HCT116 (cell line): ENCODE results near the gene MAPRE2. TPM values are rescaled to one million over a fixed set of nuclear protein-coding genes. Genes with fewer than 3 reads are reported as not detected.

Experiments used
- ATAC-seq: fragments of 200-7000 bp; cut with Tn5 transposase; 2 replicates; pipeline ENCODE4 v1.9.1; 2020; ENCODE audit warnings: mild to moderate bottlenecking, moderate library complexity
- BruUV-seq: library from RNA; stranded (reverse); fragments of 400-500 nt; replicated peaks from 2 replicates; lab custom pipeline; 2021; lab: Mats Ljungman, UMichigan
- CTCF ChIA-PET: fragments of 300-600 bp; sonication (Branson Sonifier 250); formaldehyde crosslinking; loops from one replicate; lab custom pipeline; 2021; ENCODE audit warnings: antibody characterized with exemption; lab: Charles Lee
- POLR2A ChIA-PET: fragments of 300-600, 350-600 bp; sonication (Branson Sonifier 250); formaldehyde crosslinking; loops from one replicate; lab custom pipeline; 2021; ENCODE audit warnings: antibody characterized with exemption; lab: Charles Lee
- RAD21 ChIA-PET, 2 experiments: fragments of 300-600 bp; sonication (Branson Sonifier 250); formaldehyde crosslinking; loops; one replicate each; lab custom pipeline; 2023; ENCODE audit warnings: low total read pairs in 2 of 2; ENCODE audit not compliant: uncharacterized antibody in 2 of 2, unreplicated experiment in 2 of 2, low non-redundant PET in 1 of 2; lab: Charles Lee
- DNase-seq: peaks from one replicate; pipeline ENCODE4 v3.0.0-alpha.2; 2010; ENCODE audit warnings: low read depth, low spot score
- H2AFZ ChIP-seq: fragments of 200-600 bp; shearing (Covaris generic), sonication (generic); 2 replicates; pipeline ENCODE4 v1.6.1; 2017; ENCODE audit warnings: low read depth, mixed run types, mixed read lengths, antibody characterized with exemption, low read length; ENCODE audit not compliant: poor library complexity, severe bottlenecking
- H3K27ac ChIP-seq: 2 replicates; pipeline ENCODE4 v1.5.1; 2012; ENCODE audit warnings: low read depth, low read length
- H3K27me3 ChIP-seq: fragments of 200-600 bp; sonication (generic); 2 replicates; pipeline ENCODE4 v1.6.1; 2016; ENCODE audit warnings: mixed run types, low read length, mixed read lengths; ENCODE audit not compliant: insufficient read depth
- H3K36me3 ChIP-seq, 2 experiments: fragments of 200-500 bp in 1 of 2; fragments of 200-600 bp in 1 of 2; sonication (Bioruptor generic) in 1 of 2; sonication (generic) in 1 of 2; 2 replicates each; pipeline versions ENCODE4 v1.5.1 to v1.6.1; 2014 to 2016; ENCODE audit warnings: low read length in 2 of 2, inconsistent platforms in 1 of 2, mixed read lengths in 1 of 2, mixed run types in 1 of 2; ENCODE audit not compliant: insufficient read depth in 2 of 2, control insufficient read depth in 1 of 2
- H3K4me1 ChIP-seq, 2 experiments: fragments of 200-600 bp in 1 of 2; sonication (generic) in 1 of 2; 2 replicates each; pipeline versions ENCODE4 v1.5.1 to v1.6.1; 2012 to 2017; ENCODE audit warnings: low read length in 2 of 2, inconsistent platforms in 1 of 2, mild to moderate bottlenecking in 1 of 2, mixed read lengths in 1 of 2, mixed run types in 1 of 2, moderate library complexity in 1 of 2; ENCODE audit not compliant: insufficient read depth in 2 of 2, control insufficient read depth in 1 of 2
- H3K4me2 ChIP-seq: fragments of 200-600 bp; sonication (generic); 2 replicates; pipeline ENCODE4 v1.6.1; 2017; ENCODE audit warnings: mixed run types, low read length, mixed read lengths
- H3K4me3 ChIP-seq, 2 experiments: fragments of 200-600 bp in 1 of 2; sonication (generic) in 1 of 2; replicated peaks in 1 of 2; 2 replicates each; pipeline ENCODE4 v1.5.1; 2011 to 2016; ENCODE audit warnings: low read length in 2 of 2, control low read depth in 1 of 2, low read depth in 1 of 2, mild to moderate bottlenecking in 1 of 2, mixed read lengths in 1 of 2, mixed run types in 1 of 2
- H3K79me2 ChIP-seq: fragments of 200-600 bp; sonication (generic); 2 replicates; pipeline ENCODE4 v1.6.1; 2017; ENCODE audit warnings: mild to moderate bottlenecking, mixed run types, low read length, moderate library complexity, mixed read lengths; ENCODE audit not compliant: insufficient read depth
- H3K9ac ChIP-seq: fragments of 200-600 bp; sonication (generic); 2 replicates; pipeline ENCODE4 v1.6.1; 2016; ENCODE audit warnings: low read length, mixed read lengths
- H3K9me2 ChIP-seq: fragments of 200-600 bp; sonication (generic), shearing (Covaris generic); 2 replicates; pipeline ENCODE4 v1.6.1; 2017; ENCODE audit warnings: mixed run types, mild to moderate bottlenecking, moderate library complexity; ENCODE audit not compliant: insufficient read depth
- H3K9me3 ChIP-seq, 2 experiments: fragments of 200-500 bp in 1 of 2; fragments of 200-600 bp in 1 of 2; sonication (Bioruptor generic) in 1 of 2; sonication (generic) in 1 of 2; 2 replicates each; pipeline ENCODE4 v1.6.1; 2014 to 2017; ENCODE audit warnings: low read length in 2 of 2, mixed read lengths in 2 of 2, inconsistent platforms in 1 of 2, low read depth in 1 of 2, mild to moderate bottlenecking in 1 of 2, mixed run types in 1 of 2, moderate library complexity in 1 of 2; ENCODE audit not compliant: control insufficient read depth in 1 of 2, insufficient read depth in 1 of 2
- H4K20me1 ChIP-seq: fragments of 200-600 bp; sonication (generic), shearing (Covaris generic); 2 replicates; pipeline ENCODE4 v1.6.1; 2017; ENCODE audit warnings: mixed run types, mild to moderate bottlenecking, moderate library complexity; ENCODE audit not compliant: insufficient read depth
- EGR1 ChIP-seq: IDR thresholded peaks from 2 replicates; pipeline ENCODE4 v1.6.1; 2012; ENCODE audit warnings: low read depth
- EZH2 ChIP-seq: fragments of 200-600 bp; sonication (generic); IDR thresholded peaks from 2 replicates; pipeline ENCODE4 v1.6.1; 2017; ENCODE audit warnings: antibody characterized with exemption, mixed run types
- EZH2phosphoT487 ChIP-seq: fragments of 200-600 bp; IDR thresholded peaks from 2 replicates; pipeline ENCODE4 v1.6.1; 2018; ENCODE audit warnings: antibody characterized with exemption, borderline replicate concordance
- JUND ChIP-seq: IDR thresholded peaks from 2 replicates; pipeline ENCODE4 v1.6.1; 2012
- POLR2A ChIP-seq: IDR thresholded peaks from 2 replicates; pipeline ENCODE4 v1.7.0; 2011; ENCODE audit warnings: borderline replicate concordance; ENCODE audit not compliant: insufficient read depth, insufficient read length; ENCODE audit errors: extremely low read depth
- SP1 ChIP-seq: IDR thresholded peaks from 2 replicates; pipeline ENCODE4 v1.6.1; 2012; ENCODE audit warnings: low read depth
- TCF7L2 ChIP-seq: IDR thresholded peaks from 2 replicates; pipeline ENCODE4 v1.7.0; 2011; ENCODE audit warnings: borderline replicate concordance, inconsistent platforms; ENCODE audit not compliant: insufficient read depth, insufficient read length; ENCODE audit errors: extremely low read depth
- ZFX ChIP-seq: fragments of 450-650 bp; IDR thresholded peaks from 2 replicates; pipeline ENCODE4 v1.6.1; 2017
- intact Hi-C: fragments of 100-400 bp; cut with micrococcal nuclease; formaldehyde crosslinking; loops from 2 replicates; pipeline ENCODE4 v1.10.0; 2022
- total RNA-seq: library from RNA; stranded (reverse); gene quantifications from one replicate; pipeline ENCODE4 v1.2.1, GENCODE V29; 2021; ENCODE audit not compliant: unreplicated experiment
- TF ChIP-seq, protein P1 (sequence below): IDR thresholded peaks from 2 replicates; pipeline ENCODE4 v1.6.1; 2012; ENCODE audit warnings: low read depth
- TF ChIP-seq, protein P2 (sequence below): IDR thresholded peaks from 2 replicates; pipeline ENCODE4 v1.6.1; 2011; ENCODE audit warnings: mild to moderate bottlenecking, low read length, moderate library complexity; ENCODE audit not compliant: insufficient replicate concordance; ENCODE audit errors: extremely low read depth
- TF ChIP-seq, protein P3 (sequence below): IDR thresholded peaks from 2 replicates; pipeline ENCODE4 v1.6.1; 2012
- TF ChIP-seq, protein P4 (sequence below): IDR thresholded peaks from 2 replicates; pipeline ENCODE4 v1.6.1; 2012

MAPRE2 gene
- total RNA-seq, 1 experiment from 2014 or later, result 17.2 TPM

DNA sequence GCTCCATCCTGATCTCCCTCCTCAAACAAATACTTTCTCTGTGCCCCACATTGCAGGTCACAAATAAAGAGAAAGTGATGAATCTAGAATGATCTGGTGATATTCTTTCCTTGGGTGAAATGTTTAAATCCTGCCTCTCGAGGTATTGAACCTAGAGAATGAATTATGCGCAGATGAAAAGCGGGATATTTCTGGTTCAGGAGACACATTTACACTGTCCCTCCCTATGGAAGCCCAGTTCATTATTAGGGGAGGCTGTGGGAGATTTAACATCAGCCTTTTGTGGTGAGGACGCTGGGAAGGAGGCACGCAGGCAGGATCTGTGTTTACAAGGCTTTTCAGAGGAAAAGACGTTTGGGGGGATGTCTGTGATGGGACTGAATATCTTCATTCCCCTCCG is 20.6 kb downstream of the MAPRE2 start:
- ChIA-PET POLR2A (no interaction called here), RAD21 (no interaction called here), CTCF (no interaction called here)
- ATAC-seq (no peak), DNase-seq (no peak)
- no peak overlapping the region for H3K27ac ChIP-seq
- H4K20me1 ChIP-seq, result no peaks in the 10 kb centered on the region
- BruUV-seq, result no TSS peak
- TF ChIP-seq, protein P1, sequence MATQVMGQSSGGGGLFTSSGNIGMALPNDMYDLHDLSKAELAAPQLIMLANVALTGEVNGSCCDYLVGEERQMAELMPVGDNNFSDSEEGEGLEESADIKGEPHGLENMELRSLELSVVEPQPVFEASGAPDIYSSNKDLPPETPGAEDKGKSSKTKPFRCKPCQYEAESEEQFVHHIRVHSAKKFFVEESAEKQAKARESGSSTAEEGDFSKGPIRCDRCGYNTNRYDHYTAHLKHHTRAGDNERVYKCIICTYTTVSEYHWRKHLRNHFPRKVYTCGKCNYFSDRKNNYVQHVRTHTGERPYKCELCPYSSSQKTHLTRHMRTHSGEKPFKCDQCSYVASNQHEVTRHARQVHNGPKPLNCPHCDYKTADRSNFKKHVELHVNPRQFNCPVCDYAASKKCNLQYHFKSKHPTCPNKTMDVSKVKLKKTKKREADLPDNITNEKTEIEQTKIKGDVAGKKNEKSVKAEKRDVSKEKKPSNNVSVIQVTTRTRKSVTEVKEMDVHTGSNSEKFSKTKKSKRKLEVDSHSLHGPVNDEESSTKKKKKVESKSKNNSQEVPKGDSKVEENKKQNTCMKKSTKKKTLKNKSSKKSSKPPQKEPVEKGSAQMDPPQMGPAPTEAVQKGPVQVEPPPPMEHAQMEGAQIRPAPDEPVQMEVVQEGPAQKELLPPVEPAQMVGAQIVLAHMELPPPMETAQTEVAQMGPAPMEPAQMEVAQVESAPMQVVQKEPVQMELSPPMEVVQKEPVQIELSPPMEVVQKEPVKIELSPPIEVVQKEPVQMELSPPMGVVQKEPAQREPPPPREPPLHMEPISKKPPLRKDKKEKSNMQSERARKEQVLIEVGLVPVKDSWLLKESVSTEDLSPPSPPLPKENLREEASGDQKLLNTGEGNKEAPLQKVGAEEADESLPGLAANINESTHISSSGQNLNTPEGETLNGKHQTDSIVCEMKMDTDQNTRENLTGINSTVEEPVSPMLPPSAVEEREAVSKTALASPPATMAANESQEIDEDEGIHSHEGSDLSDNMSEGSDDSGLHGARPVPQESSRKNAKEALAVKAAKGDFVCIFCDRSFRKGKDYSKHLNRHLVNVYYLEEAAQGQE, result no peak
- TF ChIP-seq POLR2A (no peak), EGR1 (no peak), EZH2phosphoT487 (no peak), ZFX (no peak), JUND (no peak), TCF7L2 (no peak), SP1 (no peak), EZH2 (no peak)
- TF ChIP-seq, protein P2, sequence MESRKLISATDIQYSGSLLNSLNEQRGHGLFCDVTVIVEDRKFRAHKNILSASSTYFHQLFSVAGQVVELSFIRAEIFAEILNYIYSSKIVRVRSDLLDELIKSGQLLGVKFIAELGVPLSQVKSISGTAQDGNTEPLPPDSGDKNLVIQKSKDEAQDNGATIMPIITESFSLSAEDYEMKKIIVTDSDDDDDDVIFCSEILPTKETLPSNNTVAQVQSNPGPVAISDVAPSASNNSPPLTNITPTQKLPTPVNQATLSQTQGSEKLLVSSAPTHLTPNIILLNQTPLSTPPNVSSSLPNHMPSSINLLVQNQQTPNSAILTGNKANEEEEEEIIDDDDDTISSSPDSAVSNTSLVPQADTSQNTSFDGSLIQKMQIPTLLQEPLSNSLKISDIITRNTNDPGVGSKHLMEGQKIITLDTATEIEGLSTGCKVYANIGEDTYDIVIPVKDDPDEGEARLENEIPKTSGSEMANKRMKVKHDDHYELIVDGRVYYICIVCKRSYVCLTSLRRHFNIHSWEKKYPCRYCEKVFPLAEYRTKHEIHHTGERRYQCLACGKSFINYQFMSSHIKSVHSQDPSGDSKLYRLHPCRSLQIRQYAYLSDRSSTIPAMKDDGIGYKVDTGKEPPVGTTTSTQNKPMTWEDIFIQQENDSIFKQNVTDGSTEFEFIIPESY, result no peak
- TF ChIP-seq, protein P3, sequence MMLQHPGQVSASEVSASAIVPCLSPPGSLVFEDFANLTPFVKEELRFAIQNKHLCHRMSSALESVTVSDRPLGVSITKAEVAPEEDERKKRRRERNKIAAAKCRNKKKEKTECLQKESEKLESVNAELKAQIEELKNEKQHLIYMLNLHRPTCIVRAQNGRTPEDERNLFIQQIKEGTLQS, result no peak
- TF ChIP-seq, protein P4, sequence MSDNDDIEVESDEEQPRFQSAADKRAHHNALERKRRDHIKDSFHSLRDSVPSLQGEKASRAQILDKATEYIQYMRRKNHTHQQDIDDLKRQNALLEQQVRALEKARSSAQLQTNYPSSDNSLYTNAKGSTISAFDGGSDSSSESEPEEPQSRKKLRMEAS, result no peak
- H3K4me3 ChIP-seq, result no peak overlapping the region
- H3K27me3 ChIP-seq, result no peaks in the 10 kb centered on the region
- H3K79me2 ChIP-seq, result no peaks in the 10 kb centered on the region
- H3K9me2 ChIP-seq, result no peaks in the 10 kb centered on the region
- no peaks in the 10 kb centered on the region for H3K4me1 ChIP-seq
- intact Hi-C loops, result no loop called here
- H3K36me3 ChIP-seq, result no peaks in the 10 kb centered on the region
- H2AFZ ChIP-seq, result no peak overlapping the region
- no peaks in the 10 kb centered on the region for H3K9me3 ChIP-seq
- H3K4me2 ChIP-seq, result no peak overlapping the region
- no peak overlapping the region for H3K9ac ChIP-seq
